SW 1271 (cell line): ENCODE measurements around the gene SART3.
"Not testable (repeated sequence)": the region's sequence is repeated elsewhere in the genome, so short reads cannot be mapped to it uniquely, and the experiment has no call there.

Experiments used
- DNase-seq, 2 experiments: peaks; one replicate each; lab custom pipeline; 2025; lab: John Stamatoyannopoulos, UW

SART3 gene

DNA sequence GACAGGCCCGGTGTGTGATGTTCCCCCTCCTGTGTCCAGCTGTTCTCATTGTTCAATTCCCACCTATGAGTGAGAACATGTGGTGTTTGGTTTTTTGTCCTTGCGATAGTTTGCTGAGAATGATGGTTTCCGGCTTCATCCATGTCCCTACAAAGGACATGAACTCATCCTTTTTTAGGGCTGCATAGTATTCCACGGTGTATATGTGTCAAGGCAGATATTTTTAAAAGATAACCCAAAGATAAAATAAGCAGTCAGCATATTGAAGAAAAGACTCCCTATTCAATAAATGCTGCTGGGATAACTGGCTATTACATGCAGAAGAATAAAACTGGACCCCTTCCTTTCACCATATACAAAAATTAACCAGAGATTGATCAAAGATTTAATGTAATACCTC is 73.9 kb downstream of the SART3 start:
- DNase-seq, result not testable (repeated sequence)

GRCh38 chr12:108485371-108485770 is 75.6 kb downstream of the SART3 start:
- not testable (repeated sequence) for DNase-seq

DNA sequence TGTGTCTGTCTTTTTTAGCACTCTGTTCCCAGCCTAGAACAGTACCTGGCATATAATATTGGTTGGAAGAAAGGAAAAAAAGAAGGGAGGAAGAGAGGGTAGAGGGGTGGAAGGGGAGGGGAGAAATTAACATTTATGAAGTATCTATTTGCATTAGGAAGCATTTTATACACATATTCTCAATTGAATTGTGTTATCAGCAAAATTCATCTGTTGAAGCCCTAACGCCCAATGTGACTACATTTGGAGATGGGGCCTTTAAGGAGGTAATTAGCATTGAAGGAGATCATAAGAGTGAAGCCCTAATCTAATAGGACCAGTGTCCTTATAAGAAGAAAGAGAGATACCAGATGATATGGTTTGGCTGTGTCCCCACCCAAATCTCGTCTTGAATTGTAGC is 76.1 kb downstream of the SART3 start:
- no peak for DNase-seq

DNA sequence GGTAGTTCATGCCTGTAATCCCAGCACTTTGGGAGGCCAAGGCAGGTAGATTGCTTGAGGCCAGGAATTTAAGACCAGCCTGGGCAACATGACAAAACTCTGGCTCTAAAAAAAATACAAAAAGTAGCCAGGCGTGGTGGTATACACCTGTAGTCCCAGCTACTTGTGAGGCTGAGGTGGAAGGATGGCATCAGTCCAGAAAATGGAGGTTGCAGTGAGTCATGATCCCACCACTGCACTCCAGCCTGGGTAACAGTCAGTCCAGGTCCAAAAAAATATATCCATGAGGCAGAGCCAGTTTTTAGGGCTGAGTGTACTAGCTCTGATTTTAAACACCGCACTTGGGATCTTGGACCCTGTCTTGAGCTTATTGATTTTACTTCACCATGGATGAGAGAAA is 76.5 kb downstream of the SART3 start:
- DNase-seq, result no peak

DNA sequence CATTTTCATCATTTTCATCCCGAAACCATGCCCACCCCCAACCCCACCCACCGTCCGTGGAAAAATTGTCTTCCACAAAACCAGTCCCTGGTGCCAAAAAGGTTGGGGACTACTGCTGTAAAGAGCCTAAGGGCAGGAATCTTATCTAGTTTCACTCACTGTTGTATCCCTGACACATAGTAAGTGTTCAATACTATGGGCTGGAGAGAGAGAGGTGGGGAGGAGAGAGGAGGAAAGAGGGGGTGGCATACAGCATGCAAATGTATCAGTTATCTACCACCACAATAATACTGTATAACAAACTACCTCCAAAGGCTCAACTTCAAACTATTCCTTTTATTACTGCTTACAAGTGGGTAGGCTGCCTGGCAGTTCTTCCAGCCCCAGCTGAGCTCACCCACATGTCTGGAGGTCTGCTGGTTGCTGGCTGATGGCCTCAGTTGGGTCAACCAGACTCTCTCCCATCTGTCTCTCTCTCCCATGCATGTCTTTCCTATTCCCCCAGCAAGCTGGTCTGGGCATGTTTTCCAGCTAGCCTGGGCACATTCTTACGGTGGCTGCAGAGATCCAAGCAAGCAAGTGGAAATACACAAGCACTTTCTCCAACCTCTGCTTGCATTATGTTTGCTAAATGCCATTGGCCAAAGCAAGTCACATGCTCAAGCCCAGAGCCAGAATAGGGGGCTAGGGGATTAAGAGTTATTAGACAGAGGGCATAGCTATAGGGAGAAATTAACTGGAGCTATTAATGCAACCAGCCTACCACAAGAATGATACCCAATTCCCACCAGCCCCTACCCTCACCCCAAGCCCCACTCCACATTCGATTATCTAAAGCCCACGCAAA is 77.5 kb downstream of the SART3 start:
- DNase-seq, result no peak

DNA sequence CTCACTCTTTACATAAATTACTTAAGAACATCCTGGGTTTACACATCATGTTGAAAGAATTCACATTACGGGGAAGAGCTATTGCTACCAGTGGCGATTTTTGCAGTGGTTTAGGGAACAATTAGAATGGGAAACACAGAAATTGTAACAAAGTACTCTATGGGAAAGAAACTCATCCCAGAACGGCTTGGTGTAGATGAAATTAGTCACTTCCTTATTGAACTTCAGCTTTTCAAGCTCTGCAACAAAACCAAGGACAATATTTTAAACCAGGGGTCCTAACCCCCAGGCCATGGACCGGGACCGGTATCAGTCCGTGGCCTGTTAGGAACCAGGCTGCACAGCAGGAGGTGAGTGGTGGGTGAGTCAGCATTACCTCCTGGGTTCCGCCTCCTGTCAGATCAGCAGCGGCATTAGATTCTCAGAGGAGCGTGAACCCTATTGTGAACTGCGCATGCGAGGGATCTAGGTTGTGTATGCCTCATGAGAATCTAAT is 78.2 kb downstream of the SART3 start:
- DNase-seq, result no peak

GRCh38 chr12:108479364-108480070 is 81.5 kb downstream of the SART3 start:
- DNase-seq, result no peak

DNA sequence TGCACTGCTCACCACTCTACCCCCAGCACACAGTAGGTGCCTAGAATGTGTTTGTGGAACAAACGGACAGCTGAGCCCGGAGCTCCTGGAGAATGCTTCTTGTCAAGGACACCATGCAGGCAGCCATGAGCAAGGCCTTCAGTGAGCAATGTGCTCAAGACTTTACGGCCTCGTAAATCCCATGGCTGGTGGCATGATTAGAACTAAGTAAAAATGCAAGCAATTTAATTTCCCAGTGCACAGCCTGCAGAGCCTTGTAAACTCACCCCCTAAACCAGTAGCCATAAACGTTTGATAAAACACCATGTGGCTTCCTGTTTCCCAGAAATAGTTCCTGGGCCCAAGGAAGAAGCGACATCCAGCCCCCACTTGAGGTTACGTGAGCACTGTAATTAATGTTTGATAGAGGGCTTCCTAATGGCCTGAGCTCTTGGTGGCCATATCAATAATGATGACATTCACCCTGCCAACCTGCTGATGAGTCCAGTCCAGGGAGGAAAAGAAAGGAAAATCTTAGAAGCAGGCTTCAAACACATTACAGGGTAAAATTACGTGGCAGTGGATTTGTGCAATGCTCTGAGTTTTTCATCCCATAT is 82.3 kb downstream of the SART3 start:
- no peak for DNase-seq

DNA sequence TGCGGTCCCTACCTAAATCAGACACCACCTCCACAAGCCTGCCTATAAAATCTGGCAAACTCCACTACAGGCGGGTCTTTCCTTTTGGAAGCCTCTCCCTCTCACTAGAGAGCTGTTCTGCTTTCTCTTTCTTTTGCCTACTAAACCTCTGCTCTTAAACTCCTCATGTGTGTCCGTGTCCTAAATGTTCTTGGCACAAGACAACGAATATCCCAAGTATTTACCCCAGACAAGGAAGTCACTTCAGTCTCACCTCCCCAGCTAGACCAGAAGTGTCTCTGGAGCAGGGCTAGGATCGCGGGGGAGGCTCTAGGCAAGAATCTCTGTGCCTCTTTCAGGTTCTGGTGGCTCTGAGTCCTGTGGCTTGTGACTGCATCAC is 83.1 kb downstream of the SART3 start:
- DNase-seq, result no peak

DNA sequence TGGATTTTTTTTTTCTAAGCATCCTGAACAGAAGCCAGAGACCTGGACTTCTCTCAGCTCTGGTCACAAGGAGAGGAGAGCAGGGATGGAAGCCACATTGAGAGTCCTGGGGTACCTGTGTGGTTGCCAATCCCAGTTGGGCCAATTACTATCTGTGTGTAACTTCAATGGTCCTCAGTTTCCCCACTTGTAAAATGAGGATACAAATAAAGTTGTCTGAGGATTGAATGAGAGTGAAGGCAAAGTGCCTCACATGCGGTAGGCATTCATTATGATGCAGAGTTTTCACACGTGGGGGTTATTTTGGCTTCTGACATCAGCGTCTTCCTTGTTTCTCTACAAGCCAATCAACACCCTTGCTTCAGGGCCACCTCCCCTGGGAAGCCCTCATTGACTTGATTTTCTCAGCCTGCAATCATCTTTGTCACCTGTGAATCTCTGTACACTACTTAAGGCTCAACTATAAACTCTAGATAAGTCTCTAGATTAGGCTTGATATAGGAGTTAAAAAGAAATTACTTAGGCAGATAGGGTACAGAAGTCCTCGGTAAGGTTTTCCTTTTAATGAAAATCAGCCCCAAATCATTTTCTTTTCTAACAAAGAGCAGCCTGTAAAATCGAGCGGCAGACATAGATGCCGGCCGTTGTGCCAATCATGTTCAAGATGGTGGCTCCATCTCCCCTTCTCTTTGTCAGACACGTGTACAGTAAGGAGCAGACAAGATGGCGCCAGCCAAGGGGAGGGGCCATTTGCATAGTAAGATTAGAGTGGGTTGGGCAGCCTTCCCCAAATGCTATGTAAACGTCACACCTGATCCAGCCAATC is 83.7 kb downstream of the SART3 start:
- no peak for DNase-seq

DNA sequence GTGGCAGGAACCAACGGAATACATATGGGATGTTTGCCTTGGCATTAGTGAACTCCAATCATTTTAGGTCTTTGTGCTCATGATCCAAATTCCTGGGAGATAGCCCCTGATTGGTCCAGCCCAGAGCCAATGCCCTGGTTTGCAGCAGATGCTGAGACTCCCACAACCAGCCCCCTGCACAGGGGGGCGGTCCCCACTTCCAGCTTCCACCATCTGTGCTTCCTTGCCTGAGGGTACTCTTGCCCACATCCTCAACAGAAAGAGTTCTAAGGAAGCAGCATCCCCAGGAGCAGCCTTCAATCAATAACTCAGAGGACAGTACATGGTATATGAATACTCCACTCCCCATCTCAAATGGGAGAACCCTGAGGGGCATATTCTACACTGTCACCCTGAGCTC is 85.6 kb downstream of the SART3 start:
- no peak for DNase-seq

DNA sequence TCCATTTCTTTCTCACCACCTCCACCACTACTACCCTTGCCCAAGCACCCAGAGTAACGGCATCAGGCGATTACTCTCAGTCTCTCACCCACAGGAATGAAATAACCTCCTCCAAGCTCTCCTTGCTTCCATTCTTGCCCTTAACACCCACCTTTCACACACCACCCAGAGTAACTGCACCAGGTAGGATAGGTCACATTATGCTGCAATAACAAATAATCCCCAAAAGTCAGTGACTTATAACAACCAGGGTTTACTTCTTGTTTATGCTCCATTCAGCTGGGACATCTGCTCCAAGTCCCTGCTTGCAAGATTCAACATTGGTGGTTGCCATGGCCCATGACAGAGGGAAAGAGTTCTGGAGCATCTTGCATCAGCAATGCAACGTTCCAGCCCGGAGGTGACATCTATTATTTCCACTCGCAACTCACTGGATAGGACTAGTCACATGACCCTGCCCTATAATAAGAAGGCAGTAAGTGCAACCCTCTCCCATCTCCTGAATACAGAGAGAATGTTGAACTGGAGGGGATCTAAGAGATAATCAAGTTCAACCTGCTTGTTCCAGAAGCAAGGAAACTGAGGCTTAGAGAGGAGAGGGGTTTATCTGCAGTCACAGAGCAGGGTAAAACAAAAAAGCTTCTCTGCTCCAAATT is 87.4 kb downstream of the SART3 start:
- no peak for DNase-seq
